PFSK-1 (cell line): ENCODE measurements around the gene H19.

Experiments used
- POLR2AphosphoS5 ChIP-seq: IDR thresholded peaks from 2 replicates; pipeline ENCODE4 v1.6.1; 2012; ENCODE audit warnings: low read depth, mild to moderate bottlenecking, control low read depth, low read length, moderate library complexity
- SIN3A ChIP-seq: IDR thresholded peaks from 2 replicates; pipeline ENCODE4 v1.6.1; 2012; ENCODE audit warnings: mild to moderate bottlenecking, low read length, moderate library complexity, borderline replicate concordance; ENCODE audit not compliant: insufficient read depth
- TAF1 ChIP-seq: IDR thresholded peaks from 2 replicates; pipeline ENCODE4 v1.6.1; 2012; ENCODE audit warnings: low read length, control low read depth, borderline replicate concordance; ENCODE audit not compliant: insufficient read depth
- TF ChIP-seq, protein P1 (sequence below), 2 experiments: IDR thresholded peaks; 2 replicates each; pipeline versions ENCODE4 v1.6.1 to v1.8.0; 2011 to 2012; ENCODE audit warnings: low read depth in 2 of 2, low read length in 2 of 2, control low read depth in 1 of 2, inconsistent platforms in 1 of 2, mild to moderate bottlenecking in 1 of 2, moderate library complexity in 1 of 2; ENCODE audit not compliant: insufficient read depth in 1 of 2

DNA sequence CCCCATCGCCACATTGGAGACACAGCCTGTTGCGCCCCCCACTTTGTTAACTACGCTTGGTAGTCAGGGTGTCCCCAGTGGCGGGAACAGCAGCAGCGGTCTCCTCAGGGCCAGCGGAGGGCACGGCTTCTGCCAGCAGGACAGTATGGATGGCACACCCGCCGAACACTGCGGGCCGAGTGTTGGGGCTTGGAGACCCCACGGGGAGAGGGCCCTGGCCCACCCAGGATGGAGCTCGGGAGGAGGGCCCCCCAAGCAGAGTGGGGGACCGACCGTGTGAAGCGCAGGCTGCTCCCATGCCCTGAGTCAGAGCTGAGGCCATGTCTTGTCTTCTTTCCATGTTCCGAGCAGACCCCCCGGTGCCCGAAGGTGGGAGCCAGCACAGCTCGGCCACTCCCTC lies 32.7 kb downstream of the H19 start:
- TF ChIP-seq, protein P1, sequence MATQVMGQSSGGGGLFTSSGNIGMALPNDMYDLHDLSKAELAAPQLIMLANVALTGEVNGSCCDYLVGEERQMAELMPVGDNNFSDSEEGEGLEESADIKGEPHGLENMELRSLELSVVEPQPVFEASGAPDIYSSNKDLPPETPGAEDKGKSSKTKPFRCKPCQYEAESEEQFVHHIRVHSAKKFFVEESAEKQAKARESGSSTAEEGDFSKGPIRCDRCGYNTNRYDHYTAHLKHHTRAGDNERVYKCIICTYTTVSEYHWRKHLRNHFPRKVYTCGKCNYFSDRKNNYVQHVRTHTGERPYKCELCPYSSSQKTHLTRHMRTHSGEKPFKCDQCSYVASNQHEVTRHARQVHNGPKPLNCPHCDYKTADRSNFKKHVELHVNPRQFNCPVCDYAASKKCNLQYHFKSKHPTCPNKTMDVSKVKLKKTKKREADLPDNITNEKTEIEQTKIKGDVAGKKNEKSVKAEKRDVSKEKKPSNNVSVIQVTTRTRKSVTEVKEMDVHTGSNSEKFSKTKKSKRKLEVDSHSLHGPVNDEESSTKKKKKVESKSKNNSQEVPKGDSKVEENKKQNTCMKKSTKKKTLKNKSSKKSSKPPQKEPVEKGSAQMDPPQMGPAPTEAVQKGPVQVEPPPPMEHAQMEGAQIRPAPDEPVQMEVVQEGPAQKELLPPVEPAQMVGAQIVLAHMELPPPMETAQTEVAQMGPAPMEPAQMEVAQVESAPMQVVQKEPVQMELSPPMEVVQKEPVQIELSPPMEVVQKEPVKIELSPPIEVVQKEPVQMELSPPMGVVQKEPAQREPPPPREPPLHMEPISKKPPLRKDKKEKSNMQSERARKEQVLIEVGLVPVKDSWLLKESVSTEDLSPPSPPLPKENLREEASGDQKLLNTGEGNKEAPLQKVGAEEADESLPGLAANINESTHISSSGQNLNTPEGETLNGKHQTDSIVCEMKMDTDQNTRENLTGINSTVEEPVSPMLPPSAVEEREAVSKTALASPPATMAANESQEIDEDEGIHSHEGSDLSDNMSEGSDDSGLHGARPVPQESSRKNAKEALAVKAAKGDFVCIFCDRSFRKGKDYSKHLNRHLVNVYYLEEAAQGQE (IDR thresholded peaks at IDR 0.05; ENCODE audit: insufficient read depth in 1 of 2, low read depth in 2 of 2, low read length in 2 of 2) = no peak
- TF ChIP-seq SIN3A = no peak
- no peak for TF ChIP-seq POLR2AphosphoS5
- TF ChIP-seq TAF1 = no peak
